ENCODE data around the gene TEKT1.
A peak's percentile ranks its signal among the peaks of the same experiment; 100 is the strongest.
"Not testable (repeated sequence)": the region's sequence is repeated elsewhere in the genome, so short reads cannot be mapped to it uniquely, and the experiment has no call there.

The TEKT1 gene

GRCh38 chr17:6831661-6832263 lies at the start of gene TEKT1:
Gene TEKT1, minus strand, starts transcription at chr17:6831729. Its CDS starts 1,353 bp downstream, at chr17:6830376.
- DNase-seq: peak; percentile 67

GRCh38 chr17:6879221-6879975 lies 47.9 kb upstream of the TEKT1 start:
- DNase-seq: not testable (repeated sequence)

DNA sequence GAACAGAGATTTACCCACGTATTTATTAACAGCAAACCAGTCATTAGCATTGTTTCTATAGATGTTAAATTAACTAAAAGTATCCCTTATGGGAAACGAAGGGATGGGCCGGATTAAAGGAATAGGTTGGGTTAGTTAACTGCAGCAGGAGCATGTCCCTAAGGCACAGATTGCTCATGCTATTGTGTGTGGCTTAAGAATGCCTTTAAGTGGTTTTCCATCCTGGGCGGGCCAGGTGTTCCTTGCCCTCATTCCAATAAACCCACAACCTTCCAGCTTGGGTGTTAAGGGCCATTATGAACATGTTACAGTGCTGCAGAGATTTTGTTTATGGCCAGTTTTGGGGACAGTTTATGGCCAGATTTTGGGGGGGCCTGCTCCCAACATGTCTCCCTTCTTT lies 43.7 kb upstream of the TEKT1 start:
- not testable (repeated sequence) for DNase-seq

GRCh38 chr17:6872936-6873335 lies 41.4 kb upstream of the TEKT1 start:
- no peak for DNase-seq

DNA sequence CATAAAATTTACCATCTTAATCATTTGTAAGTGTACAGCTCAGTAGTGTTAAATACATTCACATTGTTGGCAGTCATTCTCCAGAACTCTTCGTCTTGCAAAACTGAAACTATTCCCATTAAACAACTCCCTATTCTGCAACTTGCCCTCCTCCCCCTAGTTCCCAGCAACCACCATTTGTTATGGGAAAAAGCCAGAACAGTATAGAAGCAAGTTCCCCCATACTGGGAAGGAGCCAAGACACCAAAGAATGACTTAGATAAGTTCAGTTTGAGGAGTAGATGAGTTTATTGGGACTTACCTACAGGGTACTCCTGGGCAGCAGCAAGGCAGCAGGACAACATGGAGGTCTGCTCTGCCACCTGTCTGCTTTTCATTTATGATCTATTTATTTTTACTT lies 39.3 kb upstream of the TEKT1 start:
- no peak for DNase-seq

GRCh38 chr17:6868582-6868981 lies 37.1 kb upstream of the TEKT1 start:
- no peak for DNase-seq

DNA sequence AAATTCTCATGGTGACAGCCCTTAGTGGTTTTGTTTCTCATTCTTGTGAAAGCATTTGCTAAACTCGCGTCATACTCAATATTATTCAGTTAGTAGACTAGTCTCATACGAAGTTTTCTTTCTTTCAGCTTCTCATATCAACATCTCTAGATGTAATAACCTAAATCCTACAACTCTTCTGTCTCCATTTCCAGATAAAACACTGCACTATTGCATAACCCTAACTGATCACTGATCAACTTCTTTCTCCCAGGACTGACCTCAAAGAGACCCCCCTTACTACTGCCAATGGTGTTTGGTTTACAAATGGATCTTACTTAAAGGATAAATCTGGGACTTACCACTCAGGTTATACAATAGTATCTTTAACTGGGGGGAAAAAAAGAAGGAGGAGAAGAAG lies 36.3 kb upstream of the TEKT1 start:
- DNase-seq: no peak

DNA sequence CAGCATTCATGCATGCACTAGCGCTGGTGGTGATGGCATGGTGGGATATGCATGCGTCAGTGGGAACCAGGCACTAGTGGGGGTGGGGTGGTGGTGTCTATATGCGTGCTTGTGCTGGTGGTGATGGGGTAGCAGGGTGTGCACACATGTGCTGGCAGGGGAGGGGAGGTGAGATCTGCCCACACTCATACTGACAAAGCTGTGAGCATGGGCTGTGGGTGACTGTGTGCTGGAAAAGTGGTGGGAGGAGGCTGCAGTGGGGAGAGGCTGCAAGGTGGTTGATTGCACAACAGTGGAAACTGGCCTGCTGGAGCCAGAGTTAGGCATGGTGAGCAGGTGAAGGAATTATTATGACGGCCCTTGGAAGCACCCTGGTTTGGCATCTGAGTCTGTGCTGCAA lies 31.3 kb upstream of the TEKT1 start:
- no peak for DNase-seq

DNA sequence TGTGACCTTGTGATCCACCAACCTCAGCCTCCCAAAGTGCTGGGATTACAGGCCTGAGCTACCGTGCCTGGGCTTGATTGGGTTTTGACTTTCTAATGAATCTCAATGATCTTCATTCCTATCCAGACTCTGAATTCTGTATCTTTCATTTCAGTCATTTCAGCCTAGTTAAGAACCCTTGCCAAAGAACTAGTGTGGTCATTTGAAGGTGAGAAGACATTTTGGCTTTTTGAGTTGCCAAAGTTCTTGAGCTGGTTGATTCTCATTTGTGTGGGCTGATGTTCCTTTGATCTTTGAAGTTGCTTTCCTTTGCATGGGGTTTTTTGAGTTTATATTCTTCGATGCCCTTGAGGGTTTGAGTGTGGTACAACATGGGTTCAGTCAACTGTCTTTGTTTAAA lies 30.6 kb upstream of the TEKT1 start:
- DNase-seq: no peak

DNA sequence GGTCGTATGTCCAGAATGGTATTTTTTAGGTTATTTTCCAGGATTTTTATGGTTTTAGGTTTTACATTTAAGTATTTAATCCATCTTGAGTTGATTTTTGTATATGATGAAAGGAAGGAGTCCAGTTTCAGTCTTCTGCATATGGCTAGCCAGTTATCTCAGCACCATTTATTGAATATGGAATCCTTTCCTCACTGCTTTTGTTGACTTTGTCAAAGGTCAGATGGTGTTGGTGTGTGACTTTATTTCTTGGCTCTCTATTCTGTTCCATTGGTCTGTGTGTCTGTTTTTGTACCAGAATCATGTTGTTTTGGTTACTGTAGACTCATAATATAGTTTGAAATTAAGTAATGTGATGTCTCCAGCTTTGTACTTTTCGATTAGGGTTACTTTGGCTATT lies 26.4 kb upstream of the TEKT1 start:
- no peak for DNase-seq

DNA sequence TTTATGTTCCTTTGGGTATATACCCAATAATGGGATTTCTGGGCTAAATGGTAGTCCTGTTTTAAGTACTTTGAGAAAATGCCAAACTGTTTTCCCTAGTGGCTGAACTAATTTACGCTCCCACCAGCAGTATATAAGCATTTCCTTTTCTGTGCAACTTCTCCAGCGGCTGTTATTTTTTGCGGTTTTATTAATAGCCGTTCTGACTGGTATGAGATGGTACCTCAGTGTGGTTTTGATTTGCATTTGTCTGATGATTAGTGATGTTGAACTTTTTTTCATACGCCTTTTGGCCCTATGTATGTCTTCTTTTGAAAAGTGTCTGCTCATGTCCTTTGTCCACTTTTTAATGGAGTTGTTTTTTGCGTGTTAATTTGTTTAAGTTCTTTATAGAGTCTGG lies 25.8 kb upstream of the TEKT1 start:
- no peak for DNase-seq

DNA sequence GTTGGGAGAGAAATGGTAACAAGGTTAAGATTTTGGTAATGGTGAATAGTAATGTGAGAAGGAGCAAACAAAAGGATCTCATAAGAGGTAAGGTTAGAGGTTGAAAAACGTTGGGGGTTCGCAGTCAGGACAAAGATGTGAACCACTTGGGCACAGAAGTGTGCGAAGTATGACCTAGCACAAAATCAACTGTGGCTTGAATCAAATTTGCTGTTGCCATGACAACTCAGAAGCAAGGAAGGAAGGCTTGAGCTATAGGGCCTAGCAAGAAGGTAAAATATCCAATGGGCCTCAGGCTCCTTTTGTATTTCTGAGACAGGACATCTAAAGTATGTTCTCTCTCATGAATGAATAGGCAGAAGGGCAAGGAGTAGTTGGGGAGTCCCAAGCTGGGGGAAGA lies 24.5 kb upstream of the TEKT1 start:
- DNase-seq: no peak

DNA sequence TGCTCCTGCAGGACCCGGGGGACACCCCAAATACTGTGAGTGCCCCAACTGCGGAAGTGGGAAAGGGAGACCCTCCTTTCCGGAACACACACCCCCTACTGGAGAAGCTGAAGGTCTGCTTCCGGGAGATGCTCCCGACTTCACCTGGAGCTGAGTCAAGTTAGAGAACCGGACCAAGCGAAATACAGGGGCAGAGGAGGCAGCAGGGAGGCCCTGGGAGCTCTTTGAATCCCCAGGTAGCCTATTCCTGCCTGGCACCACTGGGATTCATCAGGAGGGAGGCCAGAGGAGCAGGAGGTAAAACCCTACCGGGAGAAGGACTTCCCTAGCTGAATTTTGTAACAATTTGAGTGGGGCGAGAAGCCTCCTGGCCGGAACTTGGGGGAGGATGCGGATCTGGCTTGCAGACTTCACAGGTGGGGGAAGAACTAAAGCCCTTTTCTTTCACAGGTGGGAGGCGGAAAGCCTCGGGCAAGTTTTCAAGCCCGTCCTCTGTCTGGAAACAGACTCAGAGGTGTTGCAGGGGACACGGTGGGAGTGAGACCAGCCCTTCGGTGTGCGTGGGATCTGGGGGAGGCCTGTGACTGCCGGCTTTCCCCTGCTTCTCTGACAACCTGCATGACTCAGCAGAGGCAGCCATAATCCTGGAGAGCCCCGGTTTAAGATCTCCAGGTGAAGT lies 22.4 kb upstream of the TEKT1 start:
- peak; percentile 23 to 25 for DNase-seq

GRCh38 chr17:6848545-6849179 lies 17.1 kb upstream of the TEKT1 start:
- not testable (repeated sequence) for DNase-seq

DNA sequence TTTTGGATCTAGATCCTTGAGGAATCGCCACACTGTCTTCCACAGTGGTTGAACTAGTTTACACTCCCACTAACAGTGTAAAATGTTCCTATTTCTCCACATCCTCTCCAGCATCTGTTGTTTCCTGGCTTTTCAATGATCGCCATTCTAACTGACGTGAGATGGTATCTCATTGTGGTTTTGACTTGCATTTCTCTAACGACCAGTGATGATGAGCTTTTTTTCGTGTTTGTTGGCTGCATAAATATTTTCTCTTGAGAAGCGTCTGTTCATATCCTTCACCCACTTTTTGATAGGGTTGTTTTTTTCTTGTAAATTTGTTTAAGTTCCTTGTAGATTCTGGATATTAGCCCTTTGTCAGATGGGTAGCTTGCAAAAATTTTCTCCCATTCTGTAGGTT lies 14.6 kb upstream of the TEKT1 start:
- not testable (repeated sequence) for DNase-seq

- not testable (repeated sequence) for DNase-seq
These were observed 12.9 kb upstream of the TEKT1 start for GRCh38 chr17:6844406-6844805.

DNA sequence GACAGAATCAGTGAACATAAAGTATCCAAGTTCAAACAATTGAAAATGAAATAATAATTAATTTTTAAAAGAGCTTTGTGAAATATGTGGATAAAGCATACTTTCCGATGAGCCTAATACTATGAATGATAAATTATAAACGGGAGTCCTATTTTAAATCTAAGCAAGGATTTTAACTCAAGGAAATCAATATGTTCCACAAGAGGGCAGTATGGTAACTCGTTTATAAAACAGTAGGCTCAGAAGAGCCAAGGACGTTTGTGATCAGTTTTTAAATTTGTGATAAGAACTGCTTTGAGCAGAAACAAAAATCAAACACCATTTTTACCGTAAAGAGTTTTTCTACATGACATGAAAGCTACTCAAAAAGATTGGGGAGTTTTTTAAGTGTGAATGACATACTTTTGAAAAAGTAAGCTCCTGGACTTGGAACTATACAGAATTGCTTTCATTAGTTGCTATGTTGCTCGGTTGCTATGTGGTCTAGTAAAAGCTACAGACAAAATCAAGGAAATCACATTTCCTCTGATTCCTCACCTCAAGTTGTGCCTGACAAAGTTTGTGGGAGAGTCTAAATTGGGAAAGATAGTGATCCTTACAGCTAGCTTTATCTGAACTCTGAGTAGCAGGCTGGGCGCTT lies 11.8 kb upstream of the TEKT1 start:
- no peak for DNase-seq

DNA sequence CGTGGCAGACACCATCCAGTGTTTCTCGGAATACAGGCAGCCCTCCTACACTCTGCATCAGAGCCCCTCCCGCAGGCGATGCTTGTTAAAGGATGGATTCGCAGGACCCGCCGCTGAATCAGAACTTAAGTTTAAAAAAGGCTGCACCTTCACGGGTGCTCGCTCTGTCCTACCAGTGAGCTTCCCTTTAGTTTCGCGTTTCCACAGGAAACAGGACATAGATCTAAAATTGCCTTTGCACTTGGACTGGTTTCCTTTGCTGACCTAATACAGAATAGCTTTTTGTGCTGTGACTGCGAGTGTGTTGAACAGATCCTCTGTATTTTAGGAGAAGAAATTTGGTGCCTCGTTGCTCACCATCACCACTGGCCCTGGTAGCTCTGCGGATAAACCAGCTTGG lies 10.2 kb upstream of the TEKT1 start:
- not testable (repeated sequence) for DNase-seq

- DNase-seq: no peak
These were observed 1.0 kb downstream of the TEKT1 start for GRCh38 chr17:6830383-6830986.

DNA sequence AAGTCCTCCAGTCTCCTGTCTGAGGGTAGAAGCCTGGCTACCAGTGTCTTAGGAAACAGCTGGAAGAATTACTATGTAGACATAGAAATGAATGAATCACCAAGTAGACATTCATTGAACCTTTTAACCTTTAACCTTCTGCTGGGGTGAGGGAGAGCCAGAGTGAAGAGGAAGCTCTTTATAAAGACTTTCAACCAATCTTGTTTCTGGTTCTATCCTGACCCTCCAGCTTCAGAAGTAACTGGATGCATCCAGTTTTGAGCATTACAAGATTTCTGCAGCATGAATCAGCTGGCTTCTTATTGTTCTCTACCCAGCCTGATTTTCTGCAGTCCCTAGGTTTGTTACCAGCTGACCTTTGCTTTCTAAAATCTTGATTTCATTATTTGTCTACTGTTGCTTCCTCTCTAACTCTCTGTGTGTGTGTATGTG lies 8.5 kb downstream of the TEKT1 start:
- no peak for DNase-seq

GRCh38 chr17:6818938-6819337 lies 12.6 kb downstream of the TEKT1 start:
- no peak for DNase-seq

DNA sequence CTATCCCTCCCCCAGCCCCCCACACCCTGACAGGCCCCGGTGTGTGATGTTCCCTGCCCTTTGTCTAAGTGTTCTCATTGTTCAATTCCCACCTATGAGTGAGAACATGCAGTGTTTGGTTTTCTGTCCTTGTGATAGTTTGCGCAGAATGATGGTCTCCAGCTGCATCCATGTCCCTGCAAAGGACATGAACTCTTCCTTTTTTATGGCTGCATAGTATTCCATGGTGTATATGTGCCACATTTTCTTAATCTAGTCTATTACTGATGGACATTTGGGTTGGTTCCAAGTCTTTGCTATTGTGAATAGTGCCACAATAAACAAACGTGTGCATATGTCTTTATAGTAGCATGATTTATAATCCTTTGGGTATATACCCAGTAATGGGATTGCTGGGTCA lies 15.2 kb downstream of the TEKT1 start:
- DNase-seq: not testable (repeated sequence)

- DNase-seq: no peak
These were observed 15.8 kb downstream of the TEKT1 start for GRCh38 chr17:6815775-6816174.
